Suprapubic skin (tissue), 4 donors: ENCODE measurements around the gene FAM131A. TPM values are rescaled to one million over a fixed set of nuclear protein-coding genes. Genes with fewer than 3 reads are reported as not detected.
A peak's percentile ranks its signal among the peaks of the same experiment; 100 is the strongest.

Experiments used
- DNase-seq, 2 donors: peaks; one replicate each; pipeline ENCODE4 v3.0.0-alpha.2; 2019; ENCODE audit warnings: low spot score in 2 of 2
- H3K27ac ChIP-seq: fragments of 200-600 bp; sonication (generic); one replicate; pipeline ENCODE4 v1.5.1; 2019
- H3K27me3 ChIP-seq: fragments of 200-600 bp; sonication (generic); one replicate; pipeline ENCODE4 v1.5.1; 2019
- H3K36me3 ChIP-seq: fragments of 200-600 bp; sonication (generic); one replicate; pipeline ENCODE4 v1.5.1; 2019
- H3K4me1 ChIP-seq: fragments of 200-600 bp; sonication (generic); one replicate; pipeline ENCODE4 v1.5.1; 2019
- H3K4me3 ChIP-seq: fragments of 200-600 bp; sonication (generic); one replicate; pipeline ENCODE4 v1.5.1; 2019; ENCODE audit warnings: mild to moderate bottlenecking
- H3K9me3 ChIP-seq: fragments of 200-600 bp; sonication (generic); one replicate; pipeline ENCODE4 v1.5.1; 2019
- EP300 ChIP-seq: sonication (generic); formaldehyde crosslinking; IDR thresholded peaks from one replicate; pipeline ENCODE4 v1.6.1; 2017; ENCODE audit warnings: antibody characterized with exemption
- POLR2A ChIP-seq, 2 donors: fragments of 450-650 bp; IDR thresholded peaks; one replicate each; pipeline ENCODE4 v1.6.1; 2017; ENCODE audit warnings: antibody characterized with exemption in 2 of 2, mild to moderate bottlenecking in 2 of 2, moderate library complexity in 2 of 2
- POLR2AphosphoS5 ChIP-seq, 3 donors: sonication (generic); formaldehyde crosslinking; IDR thresholded peaks; one replicate each; pipeline ENCODE4 v1.6.1; 2017; ENCODE audit warnings: antibody characterized with exemption in 3 of 3
- WGBS: methylation state at CpG from one replicate; pipeline ENCODE4 v1.1.5; 2018; 5-methylcytosine and 5-hydroxymethylcytosine counted together
- total RNA-seq, 4 donors: library from RNA; depleted of rRNA; stranded (reverse); fragments of >200 nt; gene quantifications; one replicate each; pipeline ENCODE4 v1.1.0, GENCODE V29; 2016
- TF ChIP-seq, protein P1 (sequence below), 2 donors: fragments of 200-600 bp in 1 of 2; fragments of 450-650 bp in 1 of 2; sonication (generic) in 1 of 2; IDR thresholded peaks; one replicate each; pipeline ENCODE4 v1.5.1; 2016 to 2019; ENCODE audit warnings: antibody characterized with exemption in 2 of 2, mild to moderate bottlenecking in 1 of 2, moderate library complexity in 1 of 2

The FAM131A gene
- total RNA-seq, 4 donors from 2014 or later = 54.4 to 77.9 (median 65.3) TPM

DNA sequence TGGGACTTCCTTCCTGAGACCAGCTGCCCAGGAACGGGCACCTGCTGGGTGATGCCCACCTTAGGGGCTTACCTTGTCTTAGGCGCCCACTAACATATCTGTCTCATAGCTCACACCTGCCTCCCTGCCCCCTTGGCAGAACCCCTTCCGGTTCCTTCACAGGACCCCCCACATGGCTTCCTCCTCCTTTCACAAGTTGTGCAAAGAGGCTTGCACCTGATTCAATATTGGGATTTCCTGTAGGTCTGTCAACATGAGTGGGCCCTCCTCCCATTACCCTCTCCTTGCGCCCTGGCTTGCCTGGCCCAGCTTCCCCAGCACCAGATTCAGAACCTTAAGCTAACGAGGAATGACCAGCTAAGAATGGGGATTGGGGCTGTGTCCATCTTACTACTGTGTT is 40.0 kb downstream of the FAM131A start:
- Histone ChIP-seq H3K4me3 (no peak overlapping the region), H3K4me1 (peaks cover 36% of the 10 kb centered on the region), H3K36me3 (no peaks in the 10 kb centered on the region), H3K9me3 (no peaks in the 10 kb centered on the region), H3K27me3 (peaks cover 33% of the 10 kb centered on the region), H3K27ac (no peak overlapping the region)
- TF ChIP-seq, protein P1, sequence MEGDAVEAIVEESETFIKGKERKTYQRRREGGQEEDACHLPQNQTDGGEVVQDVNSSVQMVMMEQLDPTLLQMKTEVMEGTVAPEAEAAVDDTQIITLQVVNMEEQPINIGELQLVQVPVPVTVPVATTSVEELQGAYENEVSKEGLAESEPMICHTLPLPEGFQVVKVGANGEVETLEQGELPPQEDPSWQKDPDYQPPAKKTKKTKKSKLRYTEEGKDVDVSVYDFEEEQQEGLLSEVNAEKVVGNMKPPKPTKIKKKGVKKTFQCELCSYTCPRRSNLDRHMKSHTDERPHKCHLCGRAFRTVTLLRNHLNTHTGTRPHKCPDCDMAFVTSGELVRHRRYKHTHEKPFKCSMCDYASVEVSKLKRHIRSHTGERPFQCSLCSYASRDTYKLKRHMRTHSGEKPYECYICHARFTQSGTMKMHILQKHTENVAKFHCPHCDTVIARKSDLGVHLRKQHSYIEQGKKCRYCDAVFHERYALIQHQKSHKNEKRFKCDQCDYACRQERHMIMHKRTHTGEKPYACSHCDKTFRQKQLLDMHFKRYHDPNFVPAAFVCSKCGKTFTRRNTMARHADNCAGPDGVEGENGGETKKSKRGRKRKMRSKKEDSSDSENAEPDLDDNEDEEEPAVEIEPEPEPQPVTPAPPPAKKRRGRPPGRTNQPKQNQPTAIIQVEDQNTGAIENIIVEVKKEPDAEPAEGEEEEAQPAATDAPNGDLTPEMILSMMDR (IDR thresholded peaks at IDR 0.05) = no peak
- no peak for TF ChIP-seq EP300
- TF ChIP-seq POLR2AphosphoS5 (IDR thresholded peaks at IDR 0.05) = no peak
- no peak for TF ChIP-seq POLR2A (IDR thresholded peaks at IDR 0.05)
- DNase-seq = no peak
- WGBS = 83% methylated on average over 5 of the region's 5 CpGs

DNA sequence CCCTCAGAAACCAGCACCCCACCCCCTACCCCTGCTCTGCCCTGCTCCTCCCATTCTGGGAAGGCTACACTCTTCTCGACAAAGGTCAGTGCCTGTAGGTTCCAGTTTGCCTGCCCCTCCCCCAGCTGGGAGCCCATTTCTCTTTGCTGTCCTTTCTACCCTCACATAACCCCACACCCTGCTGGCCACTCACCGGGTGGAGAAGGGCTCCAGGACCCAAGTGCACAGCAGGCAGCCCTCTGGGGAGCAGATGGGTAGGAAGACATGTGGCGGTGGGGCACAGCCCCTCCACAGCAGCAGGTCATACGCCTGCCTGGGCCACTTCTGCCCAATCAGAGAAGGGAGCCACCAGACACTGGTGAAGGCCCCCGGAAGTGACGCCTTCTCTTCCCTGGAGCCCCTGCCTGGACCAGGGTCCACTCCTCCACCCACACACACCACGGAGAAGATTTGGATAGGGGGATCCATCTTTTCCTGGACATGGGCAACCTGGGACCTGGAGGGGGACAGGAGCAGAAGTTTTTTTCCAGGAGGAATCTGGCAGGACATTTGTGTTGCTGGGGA is 40.6 kb downstream of the FAM131A start, which contains the start of gene THPO:
Gene THPO, minus strand, starts transcription at position 326 of the 564 bp plus-strand sequence. CDS start 1,948 bp downstream, outside the sequence.
- Histone ChIP-seq H3K9me3 (no peaks in the 10 kb centered on the region), H3K27me3 (peaks cover 33% of the 10 kb centered on the region), H3K4me3 (no peak within 1 kb of the TSS), H3K36me3 (no peaks in the 10 kb centered on the region), H3K4me1 (peaks cover 31% of the 10 kb centered on the region), H3K27ac (peak within 1 kb of the TSS; percentile 77)
- WGBS = 77% methylated on average over 5 of the region's 7 CpGs
- TF ChIP-seq EP300 (no peak), POLR2A (IDR thresholded peaks at IDR 0.05) (no peak), POLR2AphosphoS5 (IDR thresholded peaks at IDR 0.05) (no peak)
- TF ChIP-seq, protein P1 (IDR thresholded peaks at IDR 0.05) = no peak
- peak in 1 of 2 donors; percentile 73 for DNase-seq

DNA sequence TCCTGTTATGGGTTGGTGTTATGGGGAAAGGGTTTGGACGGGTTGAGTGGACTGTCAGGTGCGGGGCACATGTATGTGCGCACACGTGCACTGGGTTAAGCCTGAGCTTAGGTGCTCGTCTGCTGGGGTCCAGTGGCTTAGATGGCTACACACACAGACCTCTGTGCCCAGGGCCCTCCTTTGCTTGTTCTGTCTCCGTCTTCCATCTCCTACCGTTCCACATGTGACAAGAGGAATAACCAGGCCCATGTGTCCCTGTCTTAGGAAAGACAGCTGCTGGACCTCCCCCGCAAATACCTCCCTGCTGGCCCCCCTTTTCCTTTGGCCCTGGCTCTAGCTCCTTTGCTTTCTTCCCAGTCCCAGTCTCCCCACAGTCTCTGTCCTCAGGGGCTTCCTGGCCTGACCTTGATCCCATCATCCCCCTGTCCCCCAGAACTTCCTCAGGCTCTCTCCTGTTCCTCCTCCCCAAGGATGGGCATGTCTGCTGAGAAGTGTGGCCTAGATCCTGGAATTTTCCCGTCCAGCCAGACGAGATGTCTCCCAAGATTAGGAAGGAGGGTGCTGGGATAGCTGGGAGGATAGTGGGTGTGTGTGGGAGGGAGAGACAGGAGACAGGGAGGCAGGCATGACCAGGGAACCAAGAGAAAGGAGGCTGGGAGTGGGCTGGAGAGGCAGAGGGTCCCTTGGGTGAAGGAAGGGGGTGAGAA is 41.4 kb downstream of the FAM131A start:
- H3K27ac ChIP-seq = peak overlapping the region; percentile 77
- H3K27me3 ChIP-seq = peaks cover 33% of the 10 kb centered on the region
- H3K36me3 ChIP-seq = no peaks in the 10 kb centered on the region
- peak overlapping the region; percentile 50 for H3K4me3 ChIP-seq
- no peak for DNase-seq
- TF ChIP-seq POLR2AphosphoS5 (IDR thresholded peaks at IDR 0.05) = no peak
- TF ChIP-seq, protein P1 (IDR thresholded peaks at IDR 0.05) = no peak
- TF ChIP-seq EP300 = no peak
- TF ChIP-seq POLR2A (IDR thresholded peaks at IDR 0.05) = no peak
- WGBS = 71% methylated on average over 10 of the region's 10 CpGs
- H3K4me1 ChIP-seq = peaks cover 24% of the 10 kb centered on the region
- H3K9me3 ChIP-seq = no peaks in the 10 kb centered on the region

DNA sequence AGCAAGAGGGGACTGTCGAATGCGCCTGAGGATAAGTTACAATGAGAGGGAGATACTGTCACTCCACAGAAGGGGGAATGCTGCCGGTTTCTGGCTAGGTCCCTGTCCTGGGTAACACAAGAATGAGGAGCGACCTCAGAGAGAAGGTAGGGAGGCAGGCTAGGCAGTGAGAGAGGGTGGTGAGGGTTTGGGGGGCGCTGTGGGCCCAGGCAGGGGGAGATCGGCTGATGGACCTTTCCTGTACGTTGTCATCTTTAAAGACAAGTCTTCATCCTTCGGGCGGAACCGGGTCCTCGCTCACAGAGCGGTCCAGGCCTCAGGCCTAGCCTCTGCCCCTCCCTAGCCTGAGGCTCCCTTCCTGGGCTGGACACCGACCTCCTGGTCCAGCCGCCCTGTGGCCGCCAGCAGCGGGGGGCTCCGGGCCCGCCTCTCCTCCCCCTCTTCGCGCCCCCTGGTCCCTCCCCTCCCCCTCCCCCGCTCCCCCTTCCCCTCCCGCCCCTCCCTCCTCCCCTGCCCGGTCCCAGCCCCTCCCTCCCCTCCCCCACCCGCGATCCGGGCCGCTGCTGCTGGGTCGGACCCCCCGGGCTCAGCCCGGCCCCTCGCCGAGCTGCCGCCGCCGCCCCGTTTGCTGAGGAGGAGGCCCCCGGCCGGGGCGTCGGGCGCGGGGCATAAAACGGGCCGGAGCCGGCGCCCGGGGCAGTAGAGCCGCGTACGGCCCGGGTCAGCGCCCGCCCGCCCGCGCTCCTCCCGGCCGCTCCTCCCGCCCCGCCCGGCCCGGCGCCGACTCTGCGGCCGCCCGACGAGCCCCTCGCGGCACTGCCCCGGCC is 42.2 kb downstream of the FAM131A start, which contains the start of gene CHRD:
Gene CHRD, plus strand, starts transcription at position 697 of the 827 bp plus-strand sequence. CDS start 265 bp downstream, outside the sequence.
- peak; percentile 74 to 77 for DNase-seq
- Histone ChIP-seq H3K4me1 (peaks cover 24% of the 10 kb centered on the region), H3K36me3 (no peaks in the 10 kb centered on the region), H3K27me3 (peaks cover 33% of the 10 kb centered on the region), H3K4me3 (peak within 1 kb of the TSS; percentile 50), H3K27ac (peak within 1 kb of the TSS; percentile 77), H3K9me3 (no peaks in the 10 kb centered on the region)
- TF ChIP-seq POLR2AphosphoS5 (IDR thresholded peaks at IDR 0.05) = no peak
- TF ChIP-seq, protein P1 (IDR thresholded peaks at IDR 0.05) = no peak
- no peak for TF ChIP-seq POLR2A (IDR thresholded peaks at IDR 0.05)
- TF ChIP-seq EP300 = no peak
- WGBS = 38% methylated on average over 15 of the region's 71 CpGs
